Mammary microvascular endothelial cell (primary cell): ENCODE measurements around the gene MEIG1. TPM values are rescaled to one million over a fixed set of nuclear protein-coding genes. Genes with fewer than 3 reads are reported as not detected.

ENCODE experiments used
- total RNA-seq: library from RNA; depleted of rRNA; stranded (reverse); fragments of >200 nt; gene quantifications from 2 replicates; pipeline ENCODE4 v1.2.3, GENCODE V29; 2015

The MEIG1 gene
- not detected in 2 replicates for total RNA-seq

GRCh38 chr10:14959221-14960057 is at the start of gene MEIG1:
Gene MEIG1 (plus strand): TSS chr10:14959388. CDS start chr10:14966469, 7,081 bp downstream.

GRCh38 chr10:14954001-14954770 is 5.0 kb upstream of the MEIG1 start, which contains the start of gene DCLRE1C:
Gene DCLRE1C (minus strand): TSS chr10:14954096. CDS start chr10:14954010, 86 bp downstream.

Other genes starting within 250 kb of the MEIG1 start
- gene FAM107B, start 184.5 kb upstream of the MEIG1 start, total RNA-seq: 79.3 and 89.9 TPM in 2 replicates
- gene CDNF, start 121.4 kb upstream of the MEIG1 start, total RNA-seq: 0.44 and 1.1 TPM in 2 replicates
- gene HSPA14, start 121.1 kb upstream of the MEIG1 start, total RNA-seq: 14.9 and 15.9 TPM in 2 replicates
- 9.7 and 10.8 TPM in 2 replicates for gene MSANTD7, start 121.1 kb upstream of the MEIG1 start, total RNA-seq
- gene SUV39H2, start 80.5 kb upstream of the MEIG1 start, total RNA-seq: 18.3 and 20.8 TPM in 2 replicates
- 5.0 and 6.6 TPM in 2 replicates for gene DCLRE1C, start 5.3 kb upstream of the MEIG1 start, total RNA-seq
- 1.5 and 2.5 TPM in 2 replicates for gene OLAH, start 84.6 kb downstream of the MEIG1 start, total RNA-seq
- gene ACBD7, start 129.4 kb downstream of the MEIG1 start, total RNA-seq: 2.1 and 3.3 TPM in 2 replicates
- 5.4 and 6.5 TPM in 2 replicates for gene RPP38, start 138.0 kb downstream of the MEIG1 start, total RNA-seq
- gene NMT2, start 209.3 kb downstream of the MEIG1 start, total RNA-seq: 220 and 224 TPM in 2 replicates